ENCODE measurements around the gene GALNT18. TPM values are rescaled to one million over a fixed set of nuclear protein-coding genes. Genes with fewer than 3 reads are reported as not detected.

Gene GALNT18
- total and polyA plus RNA-seq, 8 donors = 16.4 to 42.6 (median 23.0) TPM

DNA sequence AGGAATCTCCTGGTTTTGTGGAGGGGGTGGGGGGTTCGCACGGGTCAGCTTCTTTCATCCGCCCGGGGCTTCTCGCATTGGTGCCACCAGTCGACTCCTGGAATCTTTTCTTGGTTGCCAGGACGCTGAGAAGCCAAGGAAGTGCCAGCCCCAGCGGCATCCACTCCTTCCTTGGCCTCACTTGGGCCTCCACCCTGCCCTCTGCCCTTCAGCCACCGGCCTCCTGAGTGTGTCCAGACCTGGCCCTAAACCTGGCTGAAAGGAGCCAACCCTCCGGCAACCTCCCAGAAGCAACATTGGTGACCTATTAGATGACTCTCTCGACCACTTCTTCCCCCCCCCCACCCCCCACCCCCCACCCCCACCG lies 518 bp upstream of the GALNT18 start:
- no peaks in the 10 kb centered on the region for H3K36me3 ChIP-seq
- intact Hi-C loops (cut with DNase I) = no loop called here
- H3K9me3 ChIP-seq = no peaks in the 10 kb centered on the region
- peak overlapping the region; percentile 49 to 78 for H3K27ac ChIP-seq
- H3K4me3 ChIP-seq = peak overlapping the region; percentile 61 to 64
- TF ChIP-seq CTCF (IDR thresholded peaks at IDR 0.05) = no peak
- ATAC-seq (peak; percentile 5), DNase-seq (peak in 1 of 4 donors; percentile 47)
- H3K4me1 ChIP-seq = peaks cover 0 to 15% of the 10 kb centered on the region in 2 donors
- H3K27me3 ChIP-seq = peaks cover 4 to 49% of the 10 kb centered on the region in 2 donors

GRCh38 chr11:11620921-11621572 lies 758 bp downstream of the GALNT18 start:
- H3K36me3 ChIP-seq = no peaks in the 10 kb centered on the region
- ATAC-seq = peak; percentile 33
- H3K27ac ChIP-seq = peak overlapping the region; percentile 57 to 78
- intact Hi-C loops (cut with DNase I) = no loop called here
- TF ChIP-seq CTCF (IDR thresholded peaks at IDR 0.05) = no peak
- H3K9me3 ChIP-seq = no peaks in the 10 kb centered on the region
- DNase-seq = peak; percentile 40 to 79 (median 58)
- peak overlapping the region; percentile 61 to 64 for H3K4me3 ChIP-seq
- H3K4me1 ChIP-seq = peaks cover 0 to 15% of the 10 kb centered on the region in 2 donors
- H3K27me3 ChIP-seq = peaks cover 4 to 49% of the 10 kb centered on the region in 2 donors

DNA sequence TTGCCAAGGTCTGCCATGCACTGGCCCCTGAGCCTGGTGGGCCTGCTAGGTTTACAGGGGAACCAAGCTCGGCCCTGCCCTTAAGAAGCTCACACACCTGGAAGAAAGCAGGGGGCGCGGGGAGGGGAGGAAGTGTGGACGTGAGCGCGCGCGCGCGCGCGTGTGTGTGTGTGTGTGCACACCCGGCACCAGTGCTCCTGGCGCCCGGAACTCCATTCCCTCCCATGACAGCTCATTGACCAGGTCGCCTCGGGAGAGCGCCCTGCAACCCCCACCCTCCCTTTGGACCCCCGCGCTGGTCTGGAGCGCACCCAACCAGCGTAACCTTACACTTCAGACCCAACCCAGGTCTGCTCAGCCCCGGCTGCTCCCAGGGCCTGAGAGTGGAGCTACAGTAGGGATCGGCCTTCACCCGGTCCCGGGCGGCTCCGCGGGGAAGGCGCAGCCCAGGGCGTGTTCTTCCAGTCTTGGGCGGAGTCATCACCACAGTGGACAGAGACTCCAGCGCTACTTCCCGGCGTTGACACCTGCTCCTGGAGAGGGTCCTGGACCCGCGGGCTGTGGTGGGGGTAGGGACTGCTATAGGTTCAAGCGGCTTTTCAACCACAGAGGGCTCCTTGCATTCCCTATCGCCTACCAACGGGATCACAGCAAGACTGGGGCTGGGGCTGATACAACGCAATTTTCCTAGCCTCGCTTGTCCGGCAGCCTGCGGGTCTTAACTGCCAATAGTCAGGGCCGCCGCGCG lies 1.5 kb downstream of the GALNT18 start:
- DNase-seq (peak in 3 of 4 donors; percentile 22 to 86 (median 65)), ATAC-seq (peak; percentile 70)
- Histone ChIP-seq H3K27ac (peak overlapping the region; percentile 57 to 78), H3K9me3 (no peaks in the 10 kb centered on the region), H3K4me3 (peak overlapping the region; percentile 61 to 64), H3K27me3 (peaks cover 4 to 49% of the 10 kb centered on the region in 2 donors), H3K36me3 (no peaks in the 10 kb centered on the region), H3K4me1 (peaks cover 0 to 15% of the 10 kb centered on the region in 2 donors)
- TF ChIP-seq CTCF (IDR thresholded peaks at IDR 0.05) = no peak
- intact Hi-C loops (cut with DNase I) = no loop called here

DNA sequence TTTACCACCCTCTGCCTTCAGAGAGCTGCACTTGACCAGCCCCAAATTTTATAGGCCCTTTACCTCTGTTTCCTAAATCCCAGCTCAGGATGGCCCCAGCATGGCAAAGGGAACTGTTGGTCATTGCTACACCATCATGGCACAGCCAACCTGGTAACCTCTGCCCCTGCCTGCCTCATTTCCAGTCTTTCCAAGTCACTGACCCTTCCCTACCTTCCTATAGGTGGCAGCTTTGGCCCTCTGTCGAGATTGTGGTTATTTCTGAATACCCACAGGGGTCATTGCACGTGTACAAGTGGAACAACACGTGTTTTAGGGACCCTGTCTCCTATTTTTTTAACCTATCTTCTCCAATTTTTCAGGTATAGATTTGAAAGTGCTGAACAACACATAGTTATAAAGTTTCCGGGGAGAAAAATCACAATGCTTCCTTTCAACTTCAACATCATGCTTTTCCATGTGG lies 2.8 kb downstream of the GALNT18 start:
- Histone ChIP-seq H3K36me3 (no peaks in the 10 kb centered on the region), H3K4me3 (peak overlapping the region in 1 of 2 donors; percentile 61), H3K27me3 (peaks cover 4 to 49% of the 10 kb centered on the region in 2 donors), H3K4me1 (peaks cover 4 to 21% of the 10 kb centered on the region in 2 donors), H3K9me3 (no peaks in the 10 kb centered on the region), H3K27ac (no peak overlapping the region)
- DNase-seq (no peak), ATAC-seq (no peak)
- intact Hi-C loops (cut with DNase I) = no loop called here
- no peak for TF ChIP-seq CTCF (IDR thresholded peaks at IDR 0.05)

DNA sequence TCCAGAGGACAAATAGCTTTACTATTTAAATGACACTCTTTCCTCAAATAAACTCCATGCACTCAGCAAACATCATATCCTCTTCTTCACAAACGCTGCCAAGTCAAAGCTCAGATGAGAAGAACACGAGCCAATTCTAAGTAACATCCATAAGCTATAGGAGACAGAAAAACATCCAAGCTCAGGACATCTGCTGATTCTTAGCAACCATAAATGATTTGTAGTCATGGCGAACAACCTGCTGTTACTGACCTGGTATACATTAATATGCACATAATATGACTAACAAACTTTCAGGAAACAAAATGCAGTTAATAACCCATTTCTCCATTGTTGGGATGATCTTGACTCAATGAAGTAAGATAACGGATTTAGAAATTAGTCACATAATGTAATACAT lies 6.7 kb downstream of the GALNT18 start:
- Histone ChIP-seq H3K27me3 (peaks cover 0 to 16% of the 10 kb centered on the region in 2 donors), H3K9me3 (no peaks in the 10 kb centered on the region), H3K36me3 (no peaks in the 10 kb centered on the region), H3K27ac (no peak overlapping the region), H3K4me3 (no peak overlapping the region), H3K4me1 (peaks cover 4 to 15% of the 10 kb centered on the region in 2 donors)
- TF ChIP-seq CTCF (IDR thresholded peaks at IDR 0.05) = no peak
- intact Hi-C loops (cut with DNase I) = no loop called here
- DNase-seq (no peak), ATAC-seq (no peak)
